HG02885 (cell line): ENCODE measurements around the gene IPO5.

ENCODE experiments used
- ATAC-seq: cut with Tn5 transposase; IDR thresholded peaks from one replicate; pipeline ENCODE4 v1.9.1; 2021; ENCODE audit warnings: mild to moderate bottlenecking; ENCODE audit not compliant: unreplicated experiment, poor library complexity

The IPO5 gene

GRCh38 chr13:97953376-97953970, at the start of gene IPO5:
TSS of gene IPO5 (plus strand) at chr13:97953675. CDS start at chr13:97976697, 23,022 bp downstream.
- no peak for ATAC-seq

- no peak for ATAC-seq
These were observed 49.4 kb upstream of the IPO5 start for GRCh38 chr13:97904059-97904458.

- ATAC-seq: no peak
These were observed 48.0 kb upstream of the IPO5 start for GRCh38 chr13:97905517-97905916.

GRCh38 chr13:97911311-97912138, 42.0 kb upstream of the IPO5 start:
- ATAC-seq: peak; percentile 69

GRCh38 chr13:97912139-97912535, 41.3 kb upstream of the IPO5 start:
- ATAC-seq: no peak

GRCh38 chr13:97913206-97913605, 40.3 kb upstream of the IPO5 start:
- ATAC-seq: no peak

GRCh38 chr13:97914540-97914939, 38.9 kb upstream of the IPO5 start:
- no peak for ATAC-seq

GRCh38 chr13:97921176-97921816, 32.2 kb upstream of the IPO5 start:
- no peak for ATAC-seq

- ATAC-seq: no peak
These were observed 25.2 kb upstream of the IPO5 start for GRCh38 chr13:97928301-97928700.

- ATAC-seq: no peak
These were observed 21.4 kb upstream of the IPO5 start for GRCh38 chr13:97932036-97932435.

GRCh38 chr13:97932647-97933046, 20.8 kb upstream of the IPO5 start:
- no peak for ATAC-seq

- ATAC-seq: no peak
These were observed 19.7 kb upstream of the IPO5 start for GRCh38 chr13:97933776-97934175.

- no peak for ATAC-seq
These were observed 18.9 kb upstream of the IPO5 start for GRCh38 chr13:97934590-97934989.

- ATAC-seq: no peak
These were observed 18.4 kb upstream of the IPO5 start for GRCh38 chr13:97935071-97935470.

- ATAC-seq: no peak
These were observed 17.4 kb upstream of the IPO5 start for GRCh38 chr13:97936036-97936435.

- no peak for ATAC-seq
These were observed 14.6 kb upstream of the IPO5 start for GRCh38 chr13:97938706-97939475.

GRCh38 chr13:97944396-97945029, 9.0 kb upstream of the IPO5 start:
- ATAC-seq: no peak

GRCh38 chr13:97945342-97945741, 8.1 kb upstream of the IPO5 start:
- ATAC-seq: no peak

GRCh38 chr13:97945792-97946419, 7.6 kb upstream of the IPO5 start:
- ATAC-seq: no peak
